NAMALWA (cell line): Measurements from ENCODE around the gene GAS7.
A peak's percentile ranks its signal among the peaks of the same experiment; 100 is the strongest.

Experiments
- DNase-seq: peaks from one replicate; pipeline ENCODE4 v3.0.0-alpha.2; 2015; ENCODE audit warnings: low spot score

The GAS7 gene

DNA sequence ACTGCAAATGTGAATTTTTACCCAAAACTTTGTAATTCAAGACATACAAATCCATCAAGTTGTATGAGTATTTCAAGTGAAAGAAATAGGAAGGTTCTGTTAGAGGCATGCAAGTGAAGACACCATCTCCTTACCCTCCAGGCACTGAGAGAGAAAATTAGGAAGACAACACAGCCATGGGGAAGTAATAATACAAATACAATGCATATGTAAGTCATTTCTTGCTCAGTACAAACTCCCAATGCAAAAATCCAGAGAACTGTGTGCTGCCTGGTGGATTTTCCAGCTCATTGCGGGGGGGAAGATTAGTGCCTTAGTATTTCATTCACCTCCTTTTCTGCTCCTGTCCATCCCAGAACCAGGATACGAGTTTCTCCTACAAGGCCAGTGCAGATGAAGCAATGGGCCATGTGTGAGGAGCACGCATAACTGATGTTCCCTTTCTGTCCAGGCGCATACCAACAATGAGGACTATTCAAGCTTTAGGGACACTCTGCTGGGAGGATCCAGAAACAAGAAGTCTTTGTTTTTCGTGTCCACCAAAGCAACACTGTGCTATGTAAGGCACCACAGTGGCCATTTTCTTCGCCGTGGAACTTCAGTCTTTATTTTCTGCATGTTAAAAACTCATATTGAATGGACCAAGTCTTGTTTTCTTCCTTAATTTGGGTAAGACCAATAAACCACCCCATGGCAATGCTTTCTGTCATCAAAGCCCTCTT, 149.6 kb downstream of the GAS7 start:
- DNase-seq: no peak

DNA sequence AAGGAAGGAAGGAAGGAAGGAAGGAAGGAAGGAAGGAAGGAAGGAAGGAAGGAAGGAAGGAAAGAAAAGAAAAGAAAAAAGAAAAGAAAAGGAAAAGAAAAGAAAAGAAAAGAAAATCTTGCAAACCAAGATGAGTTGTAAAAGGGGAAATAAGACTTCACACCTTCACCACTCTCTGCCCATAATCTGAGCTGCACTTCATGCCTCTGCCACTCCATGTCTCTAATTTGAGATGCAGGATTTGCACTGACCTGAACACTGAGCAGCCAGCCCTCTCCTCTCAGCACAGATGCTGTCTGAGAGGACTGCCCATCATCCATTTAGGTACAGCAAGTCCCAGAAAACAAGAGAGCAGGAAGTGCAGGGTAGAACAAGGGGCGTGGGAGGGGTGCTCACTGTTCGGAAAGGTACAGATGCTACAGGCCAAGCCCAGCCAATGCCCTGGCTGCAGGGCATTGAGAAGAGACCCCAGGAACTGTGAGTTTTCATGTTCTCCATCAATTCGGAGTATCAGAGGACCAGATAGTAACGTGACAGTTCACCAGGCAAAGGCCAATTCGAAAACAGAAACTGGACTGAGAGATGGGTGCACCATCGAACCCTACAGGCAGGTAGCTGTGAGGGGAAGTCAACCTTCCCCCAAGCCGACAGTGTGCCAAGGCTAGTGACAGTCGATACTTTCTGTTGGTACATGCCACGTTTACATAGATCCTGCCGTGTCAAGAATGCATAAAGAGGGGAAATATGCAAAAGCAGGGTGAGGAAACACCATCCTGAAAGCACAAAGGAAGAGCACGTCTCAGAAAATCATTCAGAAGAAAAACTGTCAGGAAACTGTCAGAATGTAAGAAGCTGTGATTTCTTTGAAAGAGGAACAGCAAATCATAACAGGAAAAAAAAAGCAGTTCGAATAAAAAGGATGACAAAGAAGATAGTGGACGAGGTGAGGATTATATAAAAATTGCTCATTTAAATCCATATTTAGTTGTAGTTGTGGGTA, 151.3 kb downstream of the GAS7 start:
- DNase-seq: peak; percentile 33

DNA sequence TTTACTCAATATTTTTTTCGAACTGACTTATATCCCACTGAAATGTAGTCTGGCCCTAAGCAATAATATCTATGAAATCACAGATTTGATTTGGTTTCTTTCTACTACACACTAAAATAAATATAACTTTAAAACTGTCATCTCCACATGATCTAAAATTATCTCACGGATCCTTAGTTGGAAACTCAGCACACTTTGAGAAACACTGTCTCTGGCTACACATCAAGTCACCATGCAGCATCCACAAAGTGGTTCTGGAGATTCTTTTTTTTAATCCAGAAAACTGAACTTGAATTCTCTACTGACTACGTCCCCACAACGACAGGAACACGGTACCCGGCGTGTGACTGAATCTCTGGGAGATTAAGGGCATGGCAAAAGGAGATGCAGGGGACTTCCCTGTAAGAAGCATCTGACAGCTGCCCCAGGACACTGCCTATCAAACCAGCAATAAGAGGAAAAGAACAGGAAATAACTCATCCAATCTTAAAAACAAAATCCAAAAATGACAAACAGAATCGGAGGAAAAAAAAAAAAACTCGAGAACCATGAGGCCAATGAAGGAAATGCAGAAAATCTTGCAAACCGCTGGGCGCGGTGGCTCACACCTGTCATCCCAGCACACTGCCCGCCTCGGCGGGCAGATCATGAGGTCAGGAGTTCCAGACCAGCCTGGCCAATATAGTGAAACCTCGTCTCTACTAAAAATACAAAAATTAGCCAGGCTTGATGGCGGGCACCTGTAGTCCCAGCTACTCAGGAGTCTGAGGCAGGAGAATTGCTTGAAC, 152.3 kb downstream of the GAS7 start:
- no peak for DNase-seq

- DNase-seq: no peak
Measured at GRCh38 chr17:10042589-10043244, 155.7 kb downstream of the GAS7 start.

- no peak for DNase-seq
Measured at GRCh38 chr17:10041916-10042588, 156.4 kb downstream of the GAS7 start.

DNA sequence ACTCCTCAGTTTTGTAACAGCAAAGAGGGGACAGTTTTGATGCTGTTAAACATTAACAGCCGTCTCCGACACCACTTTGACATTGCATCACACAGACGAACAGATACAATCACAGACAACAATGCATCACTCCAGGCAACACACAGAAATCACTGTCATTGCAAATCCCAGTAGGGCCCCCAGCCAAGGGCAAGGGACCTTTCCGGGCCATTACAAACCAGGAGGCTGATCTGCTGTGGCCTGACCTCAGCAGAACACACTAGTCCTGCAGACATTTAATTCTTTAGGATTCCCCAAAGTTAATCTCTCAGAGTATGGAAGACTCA, 157.2 kb downstream of the GAS7 start:
- no peak for DNase-seq

DNA sequence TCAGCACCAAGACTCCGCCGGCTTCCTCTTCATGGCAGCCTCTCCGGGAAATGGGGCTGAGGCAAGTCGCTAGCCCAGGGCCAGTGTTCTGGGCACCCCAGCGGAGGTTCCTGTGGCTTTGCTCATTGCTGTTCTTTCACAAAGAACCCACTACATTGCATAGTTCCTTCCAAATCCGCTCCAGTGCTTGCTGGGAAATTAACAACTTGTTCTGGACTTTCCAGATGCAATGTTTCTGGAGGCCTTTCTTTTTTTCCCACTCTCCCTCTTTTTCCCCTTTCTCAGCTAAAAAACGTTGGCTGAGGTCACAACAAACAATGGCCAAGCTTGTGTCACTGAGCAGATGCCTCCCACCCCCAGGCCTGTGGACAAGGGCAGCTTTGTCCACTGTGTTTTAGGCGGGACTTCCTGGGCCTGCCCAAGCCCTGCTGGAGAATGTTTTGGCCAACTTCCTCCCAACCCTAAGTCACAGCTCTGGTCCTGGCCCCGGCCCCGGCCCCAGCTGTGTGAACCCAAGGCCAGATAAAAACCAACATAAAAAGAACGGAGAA, 161.8 kb downstream of the GAS7 start:
- no peak for DNase-seq

DNA sequence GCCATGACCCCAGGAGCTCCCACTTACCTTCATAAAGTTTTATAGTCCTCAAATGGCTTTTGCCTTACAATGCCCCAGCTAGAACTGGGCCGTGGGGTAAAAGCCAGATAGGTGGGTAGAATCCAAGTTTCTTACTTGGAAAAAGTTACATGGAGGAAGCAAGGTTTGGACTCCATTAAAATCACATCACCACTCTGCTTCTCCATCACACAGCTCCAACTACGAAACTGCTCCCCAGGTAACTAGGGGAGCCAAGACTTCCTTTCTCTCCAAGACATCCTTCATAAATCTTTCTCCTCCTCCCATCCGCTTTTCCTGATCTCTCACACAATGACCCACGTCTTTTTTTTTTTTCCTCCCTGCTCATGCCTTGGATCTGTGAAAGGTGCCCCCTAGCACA, 162.5 kb downstream of the GAS7 start:
- DNase-seq: no peak

DNA sequence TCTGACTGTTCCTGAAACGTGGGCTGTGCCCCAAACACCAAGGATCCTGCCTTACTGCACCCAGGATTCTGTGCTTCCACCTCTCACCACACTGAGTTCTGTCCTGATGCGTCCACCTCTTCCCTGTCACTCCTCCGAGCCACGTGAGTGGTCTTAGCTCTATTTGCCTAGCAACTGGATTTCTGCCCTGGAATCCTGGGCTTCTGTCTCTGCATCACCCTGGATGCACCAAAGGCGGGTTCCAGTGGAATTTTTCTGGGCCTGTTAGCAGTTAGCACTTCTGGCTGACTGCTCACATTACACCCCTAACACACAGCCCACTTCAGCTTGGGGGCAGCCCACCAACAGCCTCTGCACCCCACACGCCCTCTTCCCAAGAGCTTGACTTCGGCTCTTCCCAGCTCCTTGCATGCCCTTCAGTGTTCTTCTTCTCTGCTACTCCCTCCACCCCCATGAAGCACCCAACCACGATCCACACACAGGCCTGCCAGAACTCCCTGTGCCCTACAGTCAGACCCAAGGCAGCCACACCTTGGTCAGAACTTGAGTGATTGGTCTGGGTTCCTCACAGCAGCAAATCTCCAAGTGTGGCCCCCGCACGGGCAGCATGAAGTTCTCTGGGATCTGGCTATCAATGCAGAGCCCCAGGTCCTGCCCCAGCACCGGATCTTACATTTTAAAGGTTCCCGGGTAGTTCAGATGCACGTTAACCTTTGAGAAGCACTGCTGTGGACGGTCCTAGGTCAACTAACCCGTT, 163.5 kb downstream of the GAS7 start:
- no peak for DNase-seq

DNA sequence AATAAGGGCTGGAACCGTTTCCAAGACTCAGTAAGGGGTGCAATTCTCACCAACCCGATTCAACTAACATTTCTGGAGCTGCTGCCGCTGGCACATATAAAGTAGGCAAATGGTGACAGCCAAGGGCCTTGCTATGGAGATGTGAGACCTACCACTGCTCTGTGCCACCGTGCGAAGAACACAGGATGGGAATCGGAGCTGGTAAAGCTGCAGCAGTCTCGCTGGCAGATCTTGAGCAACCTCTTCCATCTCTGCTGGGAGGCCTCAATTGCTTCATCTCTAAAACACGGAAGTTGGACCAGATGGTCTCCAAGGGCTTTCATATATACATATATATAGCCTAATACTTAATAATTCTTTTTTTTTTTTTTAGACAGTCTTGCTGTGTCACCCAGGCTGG, 164.4 kb downstream of the GAS7 start:
- DNase-seq: peak; percentile 66

GRCh38 chr17:10033449-10033848, 165.0 kb downstream of the GAS7 start:
- peak; percentile 82 for DNase-seq

GRCh38 chr17:10032118-10032852, 166.1 kb downstream of the GAS7 start:
- DNase-seq: no peak

DNA sequence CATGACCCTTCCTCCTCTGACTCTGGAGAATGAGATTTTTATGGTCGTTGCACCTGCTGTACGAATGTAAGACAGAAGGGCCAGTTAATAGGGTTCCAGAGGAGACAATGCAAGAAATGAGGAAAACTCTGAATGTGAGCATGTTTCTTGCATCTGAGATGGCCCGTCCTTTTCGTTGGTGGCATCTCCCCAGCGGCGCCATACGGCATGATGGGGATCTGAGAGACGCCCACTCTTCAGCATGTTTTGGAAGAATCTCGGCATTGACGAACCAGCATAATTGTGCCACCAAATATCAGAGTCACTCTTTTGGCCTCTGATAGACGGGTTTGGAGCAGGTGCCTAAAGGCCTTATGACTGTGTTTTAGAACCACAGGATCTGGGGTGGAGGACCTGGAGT, 166.8 kb downstream of the GAS7 start:
- no peak for DNase-seq

- DNase-seq: no peak
Measured at GRCh38 chr17:10031127-10031526, 167.3 kb downstream of the GAS7 start.

GRCh38 chr17:10029129-10029528, 169.3 kb downstream of the GAS7 start:
- no peak for DNase-seq

- DNase-seq: no peak
Measured at GRCh38 chr17:10025976-10026901, 172.2 kb downstream of the GAS7 start.

DNA sequence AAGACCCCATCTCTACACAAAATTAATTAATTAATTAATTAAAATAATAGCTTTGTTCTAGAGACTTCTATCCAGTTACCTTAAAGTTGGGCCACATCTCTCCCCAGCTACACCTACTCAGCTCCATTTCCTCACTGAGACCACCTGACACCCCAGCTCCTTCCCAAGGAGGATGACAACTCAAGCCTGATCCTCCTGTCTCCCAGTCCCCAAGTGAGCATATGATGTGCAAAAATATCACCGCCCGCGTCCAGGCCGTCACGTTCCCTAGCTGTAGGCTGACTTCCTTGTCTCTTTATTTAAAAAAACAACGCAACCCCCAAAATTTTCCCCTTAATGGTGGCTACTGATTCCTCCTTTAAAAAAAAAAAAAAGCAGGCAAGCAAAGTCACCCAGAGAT, 173.2 kb downstream of the GAS7 start:
- DNase-seq: no peak

- DNase-seq: no peak
Measured at GRCh38 chr17:10022416-10022815, 176.0 kb downstream of the GAS7 start.
